ENCODE results near the gene SEC11A.

DNA sequence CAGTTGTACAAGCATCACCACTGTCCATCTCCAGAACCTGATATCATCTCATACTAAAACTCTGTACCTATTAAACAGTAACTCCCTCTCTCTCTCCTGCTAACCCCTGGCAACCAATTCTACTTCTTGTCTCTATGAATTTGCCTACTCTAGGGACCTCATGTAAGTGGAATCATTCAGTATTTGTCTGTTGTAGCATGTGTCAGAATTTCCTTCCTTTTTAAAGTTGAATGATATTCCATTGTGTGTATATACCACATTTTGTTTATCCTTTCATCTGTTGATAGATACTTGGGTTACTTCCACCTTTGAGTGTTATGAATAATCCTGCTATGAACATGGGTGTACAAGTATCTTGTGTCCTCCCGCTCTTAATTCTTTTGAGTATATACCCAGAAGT, 49.0 kb upstream of the SEC11A start:
- TF ChIP-seq, protein P1, sequence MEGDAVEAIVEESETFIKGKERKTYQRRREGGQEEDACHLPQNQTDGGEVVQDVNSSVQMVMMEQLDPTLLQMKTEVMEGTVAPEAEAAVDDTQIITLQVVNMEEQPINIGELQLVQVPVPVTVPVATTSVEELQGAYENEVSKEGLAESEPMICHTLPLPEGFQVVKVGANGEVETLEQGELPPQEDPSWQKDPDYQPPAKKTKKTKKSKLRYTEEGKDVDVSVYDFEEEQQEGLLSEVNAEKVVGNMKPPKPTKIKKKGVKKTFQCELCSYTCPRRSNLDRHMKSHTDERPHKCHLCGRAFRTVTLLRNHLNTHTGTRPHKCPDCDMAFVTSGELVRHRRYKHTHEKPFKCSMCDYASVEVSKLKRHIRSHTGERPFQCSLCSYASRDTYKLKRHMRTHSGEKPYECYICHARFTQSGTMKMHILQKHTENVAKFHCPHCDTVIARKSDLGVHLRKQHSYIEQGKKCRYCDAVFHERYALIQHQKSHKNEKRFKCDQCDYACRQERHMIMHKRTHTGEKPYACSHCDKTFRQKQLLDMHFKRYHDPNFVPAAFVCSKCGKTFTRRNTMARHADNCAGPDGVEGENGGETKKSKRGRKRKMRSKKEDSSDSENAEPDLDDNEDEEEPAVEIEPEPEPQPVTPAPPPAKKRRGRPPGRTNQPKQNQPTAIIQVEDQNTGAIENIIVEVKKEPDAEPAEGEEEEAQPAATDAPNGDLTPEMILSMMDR (IDR thresholded peaks at IDR 0.05): no peak
- no peak for TF ChIP-seq POLR2A (IDR thresholded peaks at IDR 0.05; ENCODE audit: low read depth)
- TF ChIP-seq POLR2AphosphoS5 (IDR thresholded peaks at IDR 0.05): no peak
- no peak for TF ChIP-seq EP300 (IDR thresholded peaks at IDR 0.05)
